Suprapubic skin (tissue), 3 donors: ENCODE measurements around the gene PLA2G10.

ENCODE experiments used
- CTCF ChIP-seq, 2 donors: fragments of 200-600 bp in 1 of 2; fragments of 450-650 bp in 1 of 2; sonication (generic) in 1 of 2; IDR thresholded peaks; one replicate each; pipeline ENCODE4 v1.5.1; 2016 to 2019; ENCODE audit warnings: antibody characterized with exemption in 2 of 2, mild to moderate bottlenecking in 1 of 2, moderate library complexity in 1 of 2
- POLR2A ChIP-seq, 2 donors: fragments of 450-650 bp; IDR thresholded peaks; one replicate each; pipeline ENCODE4 v1.6.1; 2017; ENCODE audit warnings: antibody characterized with exemption in 2 of 2, mild to moderate bottlenecking in 2 of 2, moderate library complexity in 2 of 2

GRCh38 chr16:14649816-14650215 is 44.3 kb downstream of the PLA2G10 start:
- TF ChIP-seq CTCF (IDR thresholded peaks at IDR 0.05) (no peak), POLR2A (IDR thresholded peaks at IDR 0.05) (no peak)
